HL-60 (cell line): ENCODE data around the gene FAM114A2.

ENCODE experiments used
- GABPA ChIP-seq: IDR thresholded peaks from 2 replicates; pipeline ENCODE4 v1.6.1; 2012; ENCODE audit warnings: low read depth
- POLR2AphosphoS5 ChIP-seq: IDR thresholded peaks from 2 replicates; pipeline ENCODE4 v1.6.1; 2012; ENCODE audit warnings: low read depth

DNA sequence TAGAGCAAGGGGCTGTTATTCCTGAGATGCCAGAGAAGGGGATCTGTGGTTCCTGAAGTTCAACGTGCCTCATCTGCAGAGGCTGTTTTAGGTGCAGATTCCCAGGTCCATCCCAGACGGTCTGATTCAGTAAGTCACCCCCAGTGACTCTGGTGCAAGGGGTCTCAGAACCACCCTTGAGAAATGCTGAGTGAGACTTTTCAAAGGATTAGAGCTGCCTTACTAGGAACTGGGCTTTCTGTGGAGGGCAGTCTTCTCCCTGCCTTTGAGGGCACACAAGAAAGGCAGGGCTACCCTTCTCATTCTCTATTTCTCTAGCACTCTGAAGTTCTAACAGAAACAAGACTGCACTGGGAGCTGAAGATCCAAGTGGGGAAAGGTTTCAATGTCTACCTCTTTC, 66.5 kb downstream of the FAM114A2 start:
- TF ChIP-seq GABPA (no peak), POLR2AphosphoS5 (no peak)
